ENCODE results near the gene TAOK1.

The TAOK1 gene

GRCh38 chr17:29588017-29588561 is 197.9 kb downstream of the TAOK1 start:
- Histone ChIP-seq H3K4me2 (ENCODE audit: low read depth, low read length, poor library complexity, severe bottlenecking) (peak overlapping the region; percentile 95), H3K9me3 (ENCODE audit: insufficient read depth, low read depth, low read length) (no peaks in the 10 kb centered on the region), H3K4me1 (ENCODE audit: insufficient read depth, low read length, poor library complexity, severe bottlenecking) (peaks cover 71% of the 10 kb centered on the region), H3K36me3 (ENCODE audit: insufficient read depth, low read length) (no peaks in the 10 kb centered on the region), H3K9ac (ENCODE audit: low read depth, low read length, poor library complexity, severe bottlenecking) (peak overlapping the region; percentile 83), H3K27me3 (ENCODE audit: insufficient read depth, low read length, poor library complexity, severe bottlenecking) (no peaks in the 10 kb centered on the region), H3K4me3 (ENCODE audit: low read length, poor library complexity, severe bottlenecking) (peak overlapping the region; percentile 88), H3K9me2 (replicated peaks; ENCODE audit: low read depth, low read length) (no peaks in the 10 kb centered on the region), H3F3A (ENCODE audit: low read depth) (no peaks in the 10 kb centered on the region), H2AFZ (ENCODE audit: low read length) (no peak overlapping the region), H4K20me1 (ENCODE audit: insufficient read depth, low read length, poor library complexity, severe bottlenecking) (peaks cover 48% of the 10 kb centered on the region), H3K79me2 (ENCODE audit: insufficient read depth, low read length) (peaks cover 67% of the 10 kb centered on the region)
- TF ChIP-seq CTCF (conservative IDR thresholded peaks at IDR 0.05; ENCODE audit: low read length) (no peak), EZH2phosphoT487 (IDR thresholded peaks at IDR 0.05; ENCODE audit: borderline replicate concordance) (no peak)

- no peaks in the 10 kb centered on the region for H3K9me3 ChIP-seq (ENCODE audit: insufficient read depth, low read depth, low read length)
- no peak overlapping the region for H2AFZ ChIP-seq (ENCODE audit: low read length)
- peaks cover 71% of the 10 kb centered on the region for H3K4me1 ChIP-seq (ENCODE audit: insufficient read depth, low read length, poor library complexity, severe bottlenecking)
- H3K4me2 ChIP-seq (ENCODE audit: low read depth, low read length, poor library complexity, severe bottlenecking), result peak overlapping the region; percentile 95
- peak overlapping the region; percentile 88 for H3K4me3 ChIP-seq (ENCODE audit: low read length, poor library complexity, severe bottlenecking)
- TF ChIP-seq CTCF (conservative IDR thresholded peaks at IDR 0.05; ENCODE audit: low read length) (no peak), EZH2phosphoT487 (IDR thresholded peaks at IDR 0.05; ENCODE audit: borderline replicate concordance) (no peak)
- peaks cover 47% of the 10 kb centered on the region for H4K20me1 ChIP-seq (ENCODE audit: insufficient read depth, low read length, poor library complexity, severe bottlenecking)
- peaks cover 60% of the 10 kb centered on the region for H3K79me2 ChIP-seq (ENCODE audit: insufficient read depth, low read length)
- no peaks in the 10 kb centered on the region for H3F3A ChIP-seq (ENCODE audit: low read depth)
- H3K9ac ChIP-seq (ENCODE audit: low read depth, low read length, poor library complexity, severe bottlenecking), result peak overlapping the region; percentile 83
- no peaks in the 10 kb centered on the region for H3K27me3 ChIP-seq (ENCODE audit: insufficient read depth, low read length, poor library complexity, severe bottlenecking)
- H3K36me3 ChIP-seq (ENCODE audit: insufficient read depth, low read length), result no peaks in the 10 kb centered on the region
- H3K9me2 ChIP-seq (replicated peaks; ENCODE audit: low read depth, low read length), result no peaks in the 10 kb centered on the region
These were observed 198.6 kb downstream of the TAOK1 start for GRCh38 chr17:29588562-29589411.

- H3K9me3 ChIP-seq (ENCODE audit: insufficient read depth, low read depth, low read length), result no peaks in the 10 kb centered on the region
- peaks cover 50% of the 10 kb centered on the region for H3K79me2 ChIP-seq (ENCODE audit: insufficient read depth, low read length)
- no peaks in the 10 kb centered on the region for H3K27me3 ChIP-seq (ENCODE audit: insufficient read depth, low read length, poor library complexity, severe bottlenecking)
- H3K9me2 ChIP-seq (replicated peaks; ENCODE audit: low read depth, low read length), result no peaks in the 10 kb centered on the region
- H4K20me1 ChIP-seq (ENCODE audit: insufficient read depth, low read length, poor library complexity, severe bottlenecking), result peaks cover 37% of the 10 kb centered on the region
- peak within 1 kb of the TSS; percentile 94 for H3K4me3 ChIP-seq (ENCODE audit: low read length, poor library complexity, severe bottlenecking)
- peak within 1 kb of the TSS; percentile 83 for H3K9ac ChIP-seq (ENCODE audit: low read depth, low read length, poor library complexity, severe bottlenecking)
- peak within 1 kb of the TSS; percentile 100 for H2AFZ ChIP-seq (ENCODE audit: low read length)
- no peaks in the 10 kb centered on the region for H3F3A ChIP-seq (ENCODE audit: low read depth)
- H3K36me3 ChIP-seq (ENCODE audit: insufficient read depth, low read length), result no peaks in the 10 kb centered on the region
- TF ChIP-seq EZH2phosphoT487 (IDR thresholded peaks at IDR 0.05; ENCODE audit: borderline replicate concordance) (no peak), CTCF (conservative IDR thresholded peaks at IDR 0.05; ENCODE audit: low read length) (no peak)
- peaks cover 65% of the 10 kb centered on the region for H3K4me1 ChIP-seq (ENCODE audit: insufficient read depth, low read length, poor library complexity, severe bottlenecking)
- peak within 1 kb of the TSS; percentile 98 for H3K4me2 ChIP-seq (ENCODE audit: low read depth, low read length, poor library complexity, severe bottlenecking)
These were observed 199.6 kb downstream of the TAOK1 start, which contains the start of gene GIT1 for GRCh38 chr17:29589524-29590410. Gene GIT1 (minus strand): TSS chr17:29589648. CDS start chr17:29589378, 270 bp downstream.
